Measurements from ENCODE around the gene HLA-DRB5.
"Not testable (repeated sequence)": the region's sequence is repeated elsewhere in the genome, so short reads cannot be mapped to it uniquely, and the experiment has no call there.

The HLA-DRB5 gene

GRCh38 chr6:32475392-32476206, 54.5 kb downstream of the HLA-DRB5 start:
- Mint-ChIP-seq H3K9me3 (no peaks in the 10 kb centered on the region), H3K4me1 (ENCODE audit: low read depth) (peaks cover 4% of the 10 kb centered on the region), H3K27ac (no peak overlapping the region), H3K36me3 (ENCODE audit: low read depth) (no peaks in the 10 kb centered on the region), H3K4me3 (no peak overlapping the region), H3K27me3 (ENCODE audit: low read depth) (peaks cover 26% of the 10 kb centered on the region)
- DNase-seq (ENCODE audit: low spot score), result no peak

GRCh38 chr6:32473376-32474348, 56.4 kb downstream of the HLA-DRB5 start:
- not testable (repeated sequence) for H3K9me3 Mint-ChIP-seq; H3K36me3 Mint-ChIP-seq (ENCODE audit: low read depth); DNase-seq (ENCODE audit: low spot score); H3K4me1 Mint-ChIP-seq (ENCODE audit: low read depth); H3K4me3 Mint-ChIP-seq; H3K27ac Mint-ChIP-seq
- peaks cover 22% of the 10 kb centered on the region for H3K27me3 Mint-ChIP-seq (ENCODE audit: low read depth)

- no peak overlapping the region for H3K27ac Mint-ChIP-seq
- H3K9me3 Mint-ChIP-seq, result no peaks in the 10 kb centered on the region
- H3K27me3 Mint-ChIP-seq (ENCODE audit: low read depth), result peaks cover 20% of the 10 kb centered on the region
- no peak for DNase-seq (ENCODE audit: low spot score)
- no peak overlapping the region for H3K4me3 Mint-ChIP-seq
- H3K36me3 Mint-ChIP-seq (ENCODE audit: low read depth), result no peaks in the 10 kb centered on the region
- peaks cover 4% of the 10 kb centered on the region for H3K4me1 Mint-ChIP-seq (ENCODE audit: low read depth)
Observed at GRCh38 chr6:32472781-32473375, 57.2 kb downstream of the HLA-DRB5 start.

DNA sequence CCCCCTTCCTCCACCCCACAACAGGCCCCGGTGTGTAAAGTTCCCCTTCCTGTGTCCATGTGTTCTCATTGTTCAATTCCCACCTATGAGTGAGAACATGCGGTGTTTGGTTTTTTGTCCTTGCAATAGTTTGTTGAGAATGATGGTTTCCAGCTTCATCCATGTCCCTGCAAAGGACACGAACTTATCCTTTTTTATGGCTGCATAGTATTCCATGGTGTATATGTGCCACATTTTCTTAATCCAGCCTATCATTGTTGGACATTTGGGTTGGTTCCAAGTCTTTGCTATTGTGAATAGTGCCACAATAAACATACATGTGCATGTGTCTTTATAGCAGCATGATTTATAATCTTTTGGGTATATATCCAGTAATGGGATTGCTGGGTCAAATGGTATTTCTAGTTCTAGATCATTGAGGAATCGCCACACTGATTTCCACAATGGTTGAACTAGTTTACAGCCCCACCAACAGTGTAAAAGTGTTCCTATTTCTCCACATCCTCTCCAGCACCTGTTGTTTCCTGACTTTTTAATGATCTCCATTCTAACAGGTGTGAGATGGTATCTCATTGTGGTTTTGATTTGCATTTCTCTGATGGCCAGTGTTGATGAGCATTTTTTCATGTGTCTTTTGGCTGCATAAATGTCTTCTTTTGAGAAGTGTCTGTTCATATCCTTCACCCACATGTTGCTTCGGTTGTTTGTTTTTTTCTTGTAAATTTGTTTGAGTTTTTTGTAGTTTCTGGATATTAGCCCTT, 62.2 kb downstream of the HLA-DRB5 start:
- not testable (repeated sequence) for H3K36me3 Mint-ChIP-seq (ENCODE audit: low read depth); H3K4me1 Mint-ChIP-seq (ENCODE audit: low read depth); H3K27ac Mint-ChIP-seq; DNase-seq (ENCODE audit: low spot score); H3K9me3 Mint-ChIP-seq; H3K4me3 Mint-ChIP-seq
- H3K27me3 Mint-ChIP-seq (ENCODE audit: low read depth), result peaks cover 23% of the 10 kb centered on the region
